Mesendoderm (in vitro differentiated cells): ENCODE data around the gene BLID.

ENCODE experiments used
- DNase-seq: peaks from one replicate; pipeline ENCODE4 v3.0.0; 2013
- H2AK5ac ChIP-seq: 2 replicates; pipeline ENCODE4 v1.6.1; 2013; ENCODE audit warnings: low read length, inconsistent platforms
- H2BK120ac ChIP-seq: 2 replicates; pipeline ENCODE4 v1.6.1; 2013; ENCODE audit warnings: low read depth, mild to moderate bottlenecking, low read length, moderate library complexity, mixed read lengths
- H2BK15ac ChIP-seq: replicated peaks from 2 replicates; pipeline ENCODE4 v1.6.1; 2013; ENCODE audit warnings: low read depth, mild to moderate bottlenecking, moderate library complexity
- H2BK5ac ChIP-seq: 2 replicates; pipeline ENCODE4 v1.6.1; 2013; ENCODE audit warnings: low read length, inconsistent platforms
- H3K18ac ChIP-seq: 2 replicates; pipeline ENCODE4 v1.6.1; 2013; ENCODE audit warnings: mild to moderate bottlenecking, low read length, mixed read lengths
- H3K23ac ChIP-seq: one replicate; pipeline ENCODE4 v1.6.1; 2013; ENCODE audit warnings: low read length
- H3K27ac ChIP-seq: 2 replicates; pipeline ENCODE4 v1.5.1; 2013; ENCODE audit warnings: low read depth, mild to moderate bottlenecking, inconsistent platforms, low read length, moderate library complexity
- H3K27me3 ChIP-seq: 2 replicates; pipeline ENCODE4 v1.6.1; 2013; ENCODE audit warnings: low read length, control low read depth, mild to moderate bottlenecking, inconsistent platforms; ENCODE audit not compliant: insufficient read depth, poor library complexity
- H3K36me3 ChIP-seq: 2 replicates; pipeline ENCODE4 v1.6.1; 2013; ENCODE audit warnings: low read length, inconsistent platforms; ENCODE audit not compliant: control insufficient read depth, insufficient read depth
- H3K4ac ChIP-seq: one replicate; pipeline ENCODE4 v1.6.1; 2013; ENCODE audit warnings: low read depth, mild to moderate bottlenecking, low read length, moderate library complexity
- H3K4me1 ChIP-seq: 2 replicates; pipeline ENCODE4 v1.6.1; 2013; ENCODE audit warnings: low read depth, low read length, inconsistent platforms; ENCODE audit not compliant: control insufficient read depth
- H3K4me2 ChIP-seq: 2 replicates; pipeline ENCODE4 v1.6.1; 2013; ENCODE audit warnings: low read length
- H3K4me3 ChIP-seq: 2 replicates; pipeline ENCODE4 v1.5.1; 2013; ENCODE audit warnings: mild to moderate bottlenecking, low read length
- H3K56ac ChIP-seq: one replicate; pipeline ENCODE4 v1.6.1; 2013; ENCODE audit warnings: low read length
- H3K79me1 ChIP-seq: 2 replicates; pipeline ENCODE4 v1.6.1; 2013; ENCODE audit warnings: low read length, inconsistent platforms
- H3K79me2 ChIP-seq: 2 replicates; pipeline ENCODE4 v1.6.1; 2013; ENCODE audit warnings: mild to moderate bottlenecking, low read length; ENCODE audit not compliant: control insufficient read depth, insufficient read depth
- H3K9ac ChIP-seq: 2 replicates; pipeline ENCODE4 v1.6.1; 2013; ENCODE audit warnings: low read length, inconsistent platforms
- H4K5ac ChIP-seq: one replicate; pipeline ENCODE4 v1.6.1; 2013; ENCODE audit warnings: low read length
- H4K8ac ChIP-seq: one replicate; pipeline ENCODE4 v1.6.1; 2013; ENCODE audit warnings: low read depth, mild to moderate bottlenecking, control low read depth, low read length, moderate library complexity
- WGBS: extraction: QIAGEN DNeasy Blood & Tissue Kit; methylation state at CpG from one replicate; pipeline ENCODE4 v1.1.7; 2013; ENCODE audit warnings: low lambda C conversion rate, missing lambda C conversion rate; ENCODE audit not compliant: insufficient coverage; ENCODE audit errors: extremely low coverage; 5-methylcytosine and 5-hydroxymethylcytosine counted together

Gene BLID

GRCh38 chr11:122102426-122102825 lies 13.6 kb downstream of the BLID start:
- Histone ChIP-seq H3K27ac (no peak overlapping the region), H3K18ac (no peak overlapping the region), H2BK120ac (no peak overlapping the region), H3K56ac (no peak overlapping the region), H4K8ac (no peak overlapping the region), H2BK5ac (no peak overlapping the region), H2AK5ac (no peak overlapping the region), H3K79me2 (no peaks in the 10 kb centered on the region), H4K5ac (no peak overlapping the region), H2BK15ac (no peak overlapping the region), H3K4ac (no peak overlapping the region), H3K79me1 (no peaks in the 10 kb centered on the region), H3K4me1 (no peaks in the 10 kb centered on the region), H3K36me3 (no peaks in the 10 kb centered on the region), H3K4me3 (no peak overlapping the region), H3K23ac (no peak overlapping the region), H3K27me3 (peaks cover 6% of the 10 kb centered on the region), H3K4me2 (no peak overlapping the region), H3K9ac (no peak overlapping the region)
- DNase-seq: no peak
- WGBS: no CpG with 5 or more reads among the region's 4 CpGs

GRCh38 chr11:122101625-122102291 lies 14.3 kb downstream of the BLID start:
- Histone ChIP-seq H2BK15ac (no peak overlapping the region), H3K27me3 (peaks cover 6% of the 10 kb centered on the region), H2BK5ac (no peak overlapping the region), H3K4me1 (no peaks in the 10 kb centered on the region), H4K8ac (no peak overlapping the region), H2BK120ac (no peak overlapping the region), H4K5ac (no peak overlapping the region), H3K27ac (no peak overlapping the region), H3K18ac (peak overlapping the region; percentile 51), H3K36me3 (no peaks in the 10 kb centered on the region), H3K56ac (peak overlapping the region; percentile 56), H3K4ac (no peak overlapping the region), H2AK5ac (no peak overlapping the region), H3K4me3 (no peak overlapping the region), H3K23ac (no peak overlapping the region), H3K79me2 (no peaks in the 10 kb centered on the region), H3K4me2 (peak overlapping the region; percentile 44), H3K9ac (peak overlapping the region; percentile 37), H3K79me1 (no peaks in the 10 kb centered on the region)
- DNase-seq: peak; percentile 92
- WGBS: no CpG with 5 or more reads among the region's 13 CpGs

GRCh38 chr11:122100756-122101080 lies 15.3 kb downstream of the BLID start:
- no peaks in the 10 kb centered on the region for H3K79me1 ChIP-seq
- H3K36me3 ChIP-seq: no peaks in the 10 kb centered on the region
- DNase-seq: peak; percentile 49
- no peak overlapping the region for H3K56ac ChIP-seq
- peaks cover 6% of the 10 kb centered on the region for H3K27me3 ChIP-seq
- no peak overlapping the region for H3K27ac ChIP-seq
- H3K4me3 ChIP-seq: no peak overlapping the region
- H2BK5ac ChIP-seq: no peak overlapping the region
- H3K4ac ChIP-seq: no peak overlapping the region
- peak overlapping the region; percentile 51 for H3K18ac ChIP-seq
- no peak overlapping the region for H3K23ac ChIP-seq
- no peak overlapping the region for H2BK15ac ChIP-seq
- no peak overlapping the region for H4K8ac ChIP-seq
- WGBS: no CpG with 5 or more reads among the region's 11 CpGs
- H4K5ac ChIP-seq: no peak overlapping the region
- no peak overlapping the region for H2AK5ac ChIP-seq
- no peak overlapping the region for H3K9ac ChIP-seq
- no peaks in the 10 kb centered on the region for H3K79me2 ChIP-seq
- H3K4me1 ChIP-seq: no peaks in the 10 kb centered on the region
- peak overlapping the region; percentile 3 for H3K4me2 ChIP-seq
- no peak overlapping the region for H2BK120ac ChIP-seq

GRCh38 chr11:122100037-122100755 lies 15.8 kb downstream of the BLID start:
- Histone ChIP-seq H4K8ac (no peak overlapping the region), H2BK15ac (peak overlapping the region; percentile 45), H3K36me3 (no peaks in the 10 kb centered on the region), H2BK5ac (no peak overlapping the region), H3K79me1 (no peaks in the 10 kb centered on the region), H3K56ac (peak overlapping the region; percentile 10), H2BK120ac (no peak overlapping the region), H3K4me3 (no peak overlapping the region), H3K4ac (no peak overlapping the region), H3K23ac (no peak overlapping the region), H3K27me3 (peaks cover 6% of the 10 kb centered on the region), H3K4me2 (peak overlapping the region; percentile 26), H2AK5ac (no peak overlapping the region), H3K9ac (no peak overlapping the region), H4K5ac (no peak overlapping the region), H3K27ac (no peak overlapping the region), H3K4me1 (no peaks in the 10 kb centered on the region), H3K18ac (peak overlapping the region; percentile 28), H3K79me2 (no peaks in the 10 kb centered on the region)
- no CpG with 5 or more reads among the region's 27 CpGs for WGBS
- peak; percentile 50 for DNase-seq

GRCh38 chr11:122099374-122100036 lies 16.5 kb downstream of the BLID start:
- Histone ChIP-seq H4K5ac (no peak overlapping the region), H3K4me2 (no peak overlapping the region), H3K4me3 (no peak overlapping the region), H3K36me3 (no peaks in the 10 kb centered on the region), H3K56ac (no peak overlapping the region), H2AK5ac (no peak overlapping the region), H4K8ac (no peak overlapping the region), H3K79me2 (no peaks in the 10 kb centered on the region), H3K23ac (no peak overlapping the region), H3K4ac (no peak overlapping the region), H2BK5ac (no peak overlapping the region), H3K27ac (no peak overlapping the region), H3K4me1 (no peaks in the 10 kb centered on the region), H2BK15ac (no peak overlapping the region), H2BK120ac (no peak overlapping the region), H3K18ac (no peak overlapping the region), H3K27me3 (peaks cover 6% of the 10 kb centered on the region), H3K79me1 (no peaks in the 10 kb centered on the region), H3K9ac (no peak overlapping the region)
- no peak for DNase-seq
- WGBS: no CpG with 5 or more reads among the region's 13 CpGs
